Stomach smooth muscle (tissue), 2 donors: Measurements from ENCODE around the gene MCHR1.

ENCODE experiments used
- H3K27ac ChIP-seq: one replicate; pipeline ENCODE4 v1.7.0; 2013; ENCODE audit warnings: mild to moderate bottlenecking, low read length, inconsistent platforms
- H3K27me3 ChIP-seq, 2 donors: one replicate each; pipeline ENCODE4 v1.7.0; 2013; ENCODE audit warnings: low read length in 2 of 2; ENCODE audit not compliant: insufficient read depth in 2 of 2, control insufficient read depth in 1 of 2
- H3K36me3 ChIP-seq, 2 donors: one replicate each; pipeline ENCODE4 v1.7.0; 2013; ENCODE audit warnings: low read length in 2 of 2; ENCODE audit not compliant: control insufficient read depth in 2 of 2, insufficient read depth in 2 of 2
- H3K4me1 ChIP-seq: one replicate; pipeline ENCODE4 v1.7.0; 2013; ENCODE audit warnings: low read length; ENCODE audit not compliant: control insufficient read depth, insufficient read depth
- H3K4me3 ChIP-seq, 2 donors: one replicate each; pipeline ENCODE4 v1.7.0; 2013; ENCODE audit warnings: low read length in 2 of 2
- H3K9ac ChIP-seq, 2 donors: one replicate each; pipeline ENCODE4 v1.7.0; 2013; ENCODE audit warnings: low read length in 2 of 2, mild to moderate bottlenecking in 1 of 2
- H3K9me3 ChIP-seq, 2 donors: one replicate each; pipeline ENCODE4 v1.7.0; 2013; ENCODE audit warnings: low read length in 2 of 2; ENCODE audit not compliant: control insufficient read depth in 2 of 2
- donor health status: healthy.
- donor health status: Pancreatic carcinoma.

MCHR1 gene, protein sequence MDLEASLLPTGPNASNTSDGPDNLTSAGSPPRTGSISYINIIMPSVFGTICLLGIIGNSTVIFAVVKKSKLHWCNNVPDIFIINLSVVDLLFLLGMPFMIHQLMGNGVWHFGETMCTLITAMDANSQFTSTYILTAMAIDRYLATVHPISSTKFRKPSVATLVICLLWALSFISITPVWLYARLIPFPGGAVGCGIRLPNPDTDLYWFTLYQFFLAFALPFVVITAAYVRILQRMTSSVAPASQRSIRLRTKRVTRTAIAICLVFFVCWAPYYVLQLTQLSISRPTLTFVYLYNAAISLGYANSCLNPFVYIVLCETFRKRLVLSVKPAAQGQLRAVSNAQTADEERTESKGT

DNA sequence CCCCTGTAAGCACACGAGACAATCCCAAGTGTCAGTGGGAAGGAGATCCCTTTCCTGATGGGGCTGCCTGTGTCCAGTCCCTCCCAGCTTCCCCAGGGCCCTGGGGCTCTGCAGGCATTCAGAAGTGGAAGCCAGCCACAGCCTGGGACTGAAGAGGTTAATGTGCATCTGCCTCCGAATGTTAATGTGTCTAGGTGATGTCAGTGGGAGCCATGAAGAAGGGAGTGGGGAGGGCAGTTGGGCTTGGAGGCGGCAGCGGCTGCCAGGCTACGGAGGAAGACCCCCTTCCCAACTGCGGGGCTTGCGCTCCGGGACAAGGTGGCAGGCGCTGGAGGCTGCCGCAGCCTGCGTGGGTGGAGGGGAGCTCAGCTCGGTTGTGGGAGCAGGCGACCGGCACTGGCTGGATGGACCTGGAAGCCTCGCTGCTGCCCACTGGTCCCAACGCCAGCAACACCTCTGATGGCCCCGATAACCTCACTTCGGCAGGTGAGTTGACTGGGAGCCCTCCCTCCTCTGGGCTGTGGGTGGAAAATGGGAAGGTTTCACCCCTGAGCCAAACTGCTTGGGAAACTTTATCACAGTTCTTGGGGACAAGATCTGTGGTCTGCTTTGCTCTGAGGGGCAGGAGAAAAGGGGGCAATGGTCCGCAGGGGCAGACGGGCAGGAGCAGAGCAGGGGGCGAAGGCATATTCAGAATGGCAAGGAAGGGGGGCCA is at the start of gene MCHR1:
Gene MCHR1 (plus strand): TSS at position 236 of the 715 bp plus-strand sequence. CDS start 169 bp downstream, at position 405.
- no peaks in the 10 kb centered on the region for H3K9me3 ChIP-seq
- H3K27me3 ChIP-seq, result peaks cover 11 to 22% of the 10 kb centered on the region in 2 donors
- H3K4me3 ChIP-seq, result peak within 1 kb of the TSS; percentile 44 to 52
- no peak within 1 kb of the TSS for H3K9ac ChIP-seq
- no peak within 1 kb of the TSS for H3K27ac ChIP-seq
- no peaks in the 10 kb centered on the region for H3K36me3 ChIP-seq
- H3K4me1 ChIP-seq, result peaks cover 10% of the 10 kb centered on the region

DNA sequence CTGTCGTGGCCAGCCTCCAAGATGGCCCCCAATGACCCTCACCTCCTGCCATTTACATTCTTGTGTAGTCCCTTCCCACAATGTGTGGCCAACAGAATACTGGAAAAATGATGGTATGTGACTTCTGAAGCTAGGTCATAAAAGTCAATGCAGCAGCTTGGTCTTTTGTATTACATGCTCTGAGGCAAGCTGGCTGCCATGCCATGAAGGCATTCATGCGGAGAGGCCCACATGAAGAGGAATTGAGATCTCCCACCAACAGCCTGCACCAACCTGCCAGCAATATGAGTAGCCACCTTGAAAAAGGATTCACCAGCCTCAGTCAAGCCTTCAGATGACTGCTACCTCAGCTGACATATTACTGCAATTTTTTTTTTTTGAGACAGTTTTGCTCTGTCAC is 47.4 kb upstream of the MCHR1 start:
- no peak overlapping the region for H3K9ac ChIP-seq
- no peaks in the 10 kb centered on the region for H3K36me3 ChIP-seq
- no peaks in the 10 kb centered on the region for H3K9me3 ChIP-seq
- no peak overlapping the region for H3K4me3 ChIP-seq
- H3K27ac ChIP-seq, result no peak overlapping the region
- peaks cover 9% of the 10 kb centered on the region for H3K4me1 ChIP-seq
- no peaks in the 10 kb centered on the region for H3K27me3 ChIP-seq

DNA sequence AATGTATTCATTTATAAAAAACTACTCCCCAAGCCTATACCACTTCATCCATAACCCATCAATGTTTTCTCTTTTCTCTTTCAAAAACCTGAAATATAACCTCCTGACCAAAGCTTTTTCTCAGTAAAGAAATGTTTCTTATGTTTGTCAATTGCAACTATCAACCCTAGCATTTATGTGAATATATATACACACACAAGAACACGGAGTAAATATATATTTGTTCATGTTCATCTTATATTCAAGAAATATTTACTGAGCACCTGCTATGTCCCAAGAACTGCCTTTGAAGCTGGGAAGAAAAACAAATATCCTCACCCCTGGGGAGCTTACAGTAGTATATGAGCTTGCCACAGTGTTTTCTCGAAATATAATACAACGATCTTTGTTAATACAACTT is 46.2 kb upstream of the MCHR1 start:
- Histone ChIP-seq H3K4me1 (peaks cover 17% of the 10 kb centered on the region), H3K4me3 (no peak overlapping the region), H3K9ac (no peak overlapping the region), H3K9me3 (no peaks in the 10 kb centered on the region), H3K36me3 (no peaks in the 10 kb centered on the region), H3K27ac (no peak overlapping the region), H3K27me3 (no peaks in the 10 kb centered on the region)

GRCh38 chr22:40634119-40634903 is 45.0 kb upstream of the MCHR1 start:
- Histone ChIP-seq H3K27me3 (no peaks in the 10 kb centered on the region), H3K27ac (no peak overlapping the region), H3K4me3 (peak overlapping the region in 1 of 2 donors; percentile 98), H3K9ac (no peak overlapping the region), H3K4me1 (peaks cover 19% of the 10 kb centered on the region), H3K36me3 (no peaks in the 10 kb centered on the region), H3K9me3 (no peaks in the 10 kb centered on the region)

GRCh38 chr22:40635043-40635939 is 44.0 kb upstream of the MCHR1 start:
- H3K27ac ChIP-seq, result peak overlapping the region; percentile 24
- H3K9ac ChIP-seq, result peak overlapping the region; percentile 40 to 75
- H3K36me3 ChIP-seq, result no peaks in the 10 kb centered on the region
- H3K4me1 ChIP-seq, result peaks cover 19% of the 10 kb centered on the region
- no peaks in the 10 kb centered on the region for H3K9me3 ChIP-seq
- H3K4me3 ChIP-seq, result peak overlapping the region; percentile 79 to 98
- no peaks in the 10 kb centered on the region for H3K27me3 ChIP-seq

DNA sequence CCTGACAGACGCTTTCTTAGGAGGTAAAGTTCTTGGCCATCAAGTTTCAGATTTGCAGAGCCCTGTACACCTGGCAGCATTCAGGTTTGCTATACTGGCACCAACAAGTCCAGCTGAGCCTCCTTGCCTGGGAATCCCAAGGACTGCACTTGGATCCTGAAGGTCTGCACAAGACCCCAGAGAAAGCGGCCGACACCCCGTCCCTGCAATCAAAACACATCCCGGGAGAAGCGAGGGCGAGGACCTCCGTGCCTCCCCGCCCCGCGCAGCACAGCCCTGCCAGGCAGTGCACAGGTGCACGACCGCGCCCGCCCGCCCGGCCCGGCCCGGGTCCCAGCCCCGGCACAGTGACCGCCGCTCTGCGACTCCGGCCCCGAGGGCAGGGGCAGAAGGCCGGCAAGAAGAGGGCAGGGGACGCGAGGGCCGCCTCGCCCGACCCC is 43.3 kb upstream of the MCHR1 start:
- peak overlapping the region; percentile 88 for H3K27ac ChIP-seq
- no peaks in the 10 kb centered on the region for H3K27me3 ChIP-seq
- H3K9me3 ChIP-seq, result no peaks in the 10 kb centered on the region
- H3K36me3 ChIP-seq, result no peaks in the 10 kb centered on the region
- peak overlapping the region; percentile 40 to 75 for H3K9ac ChIP-seq
- H3K4me3 ChIP-seq, result peak overlapping the region; percentile 79 to 98
- peaks cover 19% of the 10 kb centered on the region for H3K4me1 ChIP-seq

DNA sequence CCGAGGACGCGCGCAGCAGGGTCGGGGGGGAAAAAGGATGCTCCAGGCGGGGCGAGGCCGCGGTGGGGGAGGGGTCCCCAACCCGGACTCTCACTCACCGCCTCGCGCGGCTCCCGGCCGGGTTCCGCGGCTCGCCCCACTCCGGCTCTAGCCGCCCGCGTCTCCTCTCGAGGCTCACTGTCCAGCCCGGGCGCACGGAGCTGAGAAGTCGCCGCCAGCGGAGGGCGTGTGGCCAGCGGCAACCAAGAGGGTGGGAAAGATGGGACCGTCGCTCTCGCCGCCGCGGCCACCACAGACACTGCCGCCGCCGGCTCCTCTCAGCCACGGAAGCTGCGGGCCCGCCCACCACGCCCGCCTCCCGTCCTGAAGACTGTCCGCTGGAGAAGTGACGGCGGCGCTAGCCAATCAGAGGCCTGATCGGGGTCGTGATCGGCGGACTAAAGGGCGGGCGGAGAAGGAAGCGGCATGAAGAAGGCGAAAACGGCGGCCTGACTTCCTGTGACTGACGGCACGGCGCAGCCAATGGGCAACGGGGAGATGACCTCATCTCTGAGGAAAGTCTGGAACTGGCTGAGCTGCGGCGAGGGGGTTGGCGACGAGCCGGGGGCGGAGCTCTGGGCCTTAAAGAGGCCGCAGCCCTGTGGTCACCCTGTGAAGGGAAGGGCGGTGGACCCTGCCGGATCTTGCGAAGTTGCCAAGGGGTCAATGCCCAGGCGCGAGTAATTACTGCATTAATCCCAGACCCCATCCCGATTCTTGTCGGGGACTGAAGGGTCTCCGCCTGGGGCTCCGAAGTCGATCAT is 42.7 kb upstream of the MCHR1 start, which contains the start of gene MRTFA:
Gene MRTFA (minus strand): TSS at position 340 of the 803 bp plus-strand sequence.
- Histone ChIP-seq H3K4me3 (peak within 1 kb of the TSS; percentile 79 to 98), H3K9ac (peak within 1 kb of the TSS; percentile 93 to 96), H3K9me3 (no peaks in the 10 kb centered on the region), H3K4me1 (peaks cover 19% of the 10 kb centered on the region), H3K27me3 (no peaks in the 10 kb centered on the region), H3K27ac (peak within 1 kb of the TSS; percentile 88), H3K36me3 (no peaks in the 10 kb centered on the region)

GRCh38 chr22:40637183-40638150 is 41.8 kb upstream of the MCHR1 start:
- Histone ChIP-seq H3K9ac (peak overlapping the region; percentile 93 to 96), H3K27ac (peak overlapping the region; percentile 88), H3K4me1 (peaks cover 19% of the 10 kb centered on the region), H3K4me3 (peak overlapping the region; percentile 75 to 98), H3K36me3 (no peaks in the 10 kb centered on the region), H3K9me3 (no peaks in the 10 kb centered on the region), H3K27me3 (no peaks in the 10 kb centered on the region)

- H3K27ac ChIP-seq, result no peak overlapping the region
- H3K4me3 ChIP-seq, result no peak overlapping the region
Measured at GRCh38 chr22:40638261-40638660, 41.0 kb upstream of the MCHR1 start.

More at GRCh38 chr22:40638261-40638660, 41.0 kb upstream of the MCHR1 start:
- no peaks in the 10 kb centered on the region for H3K27me3 ChIP-seq
- peaks cover 19% of the 10 kb centered on the region for H3K4me1 ChIP-seq
- no peaks in the 10 kb centered on the region for H3K9me3 ChIP-seq
- no peak overlapping the region for H3K9ac ChIP-seq
- H3K36me3 ChIP-seq, result no peaks in the 10 kb centered on the region
